KBM-7 (cell line): ENCODE results near the gene BRSK1.

Source experiments
- DNase-seq: peaks from one replicate; pipeline ENCODE4 v3.0.0-alpha.2; 2015
- in situ Hi-C: fragments of 300-500 bp; cut with MboI; formaldehyde crosslinking; loops from 2 replicates; pipeline ENCODE4 v1.14.3; 2020; ENCODE audit warnings: low sequenced_read_pairs, low pct_unique_long_range_greater_than_20kb, mixed read lengths

Gene BRSK1

GRCh38 chr19:55252760-55253663, 30.8 kb upstream of the BRSK1 start:
- no peak for DNase-seq
- in situ Hi-C loops, result no loop called here

- in situ Hi-C loops, result no loop called here
- peak; percentile 98 for DNase-seq
These were observed 29.8 kb upstream of the BRSK1 start for GRCh38 chr19:55253842-55254624.

- in situ Hi-C loops, result no loop called here
These were observed 29.2 kb upstream of the BRSK1 start for GRCh38 chr19:55254625-55254977.

GRCh38 chr19:55255618-55256423, 28.0 kb upstream of the BRSK1 start:
- in situ Hi-C loops, result no loop called here
- DNase-seq, result peak; percentile 77

More at GRCh38 chr19:55254625-55254977, 29.2 kb upstream of the BRSK1 start:
- DNase-seq, result no peak

GRCh38 chr19:55256562-55257460, 27.0 kb upstream of the BRSK1 start:
- in situ Hi-C loops, result no loop called here
- DNase-seq, result no peak

- peak; percentile 64 for DNase-seq
- in situ Hi-C loops, result no loop called here
These were observed 26.1 kb upstream of the BRSK1 start for GRCh38 chr19:55257461-55258420.

- in situ Hi-C loops, result no loop called here
- DNase-seq, result no peak
These were observed 25.3 kb upstream of the BRSK1 start for GRCh38 chr19:55258476-55258827.

GRCh38 chr19:55258828-55259539, 24.8 kb upstream of the BRSK1 start, which contains the start of gene PPP6R1:
Gene PPP6R1, minus strand, starts transcription at chr19:55259017. Its CDS starts 11,914 bp downstream, at chr19:55247103.
- in situ Hi-C loops, result no loop called here
- DNase-seq, result peak; percentile 100

GRCh38 chr19:55259540-55260210, 24.1 kb upstream of the BRSK1 start:
- in situ Hi-C loops, result no loop called here
- DNase-seq, result no peak

- in situ Hi-C loops, result no loop called here
- DNase-seq, result no peak
These were observed 22.1 kb upstream of the BRSK1 start for GRCh38 chr19:55261671-55262126.

GRCh38 chr19:55262359-55262758, 21.4 kb upstream of the BRSK1 start:
- in situ Hi-C loops, result no loop called here
- DNase-seq, result no peak

- DNase-seq, result no peak
- in situ Hi-C loops, result no loop called here
These were observed 19.3 kb upstream of the BRSK1 start for GRCh38 chr19:55264531-55264930.

GRCh38 chr19:55265173-55265572, 18.6 kb upstream of the BRSK1 start:
- DNase-seq, result no peak

GRCh38 chr19:55265723-55266386, 17.9 kb upstream of the BRSK1 start:
- DNase-seq, result no peak
- in situ Hi-C loops, result no loop called here

More at GRCh38 chr19:55265173-55265572, 18.6 kb upstream of the BRSK1 start:
- in situ Hi-C loops, result no loop called here

GRCh38 chr19:55266404-55266803, 17.4 kb upstream of the BRSK1 start:
- in situ Hi-C loops, result no loop called here

GRCh38 chr19:55266840-55267239, 17.0 kb upstream of the BRSK1 start:
- in situ Hi-C loops, result no loop called here
- no peak for DNase-seq

More at GRCh38 chr19:55266404-55266803, 17.4 kb upstream of the BRSK1 start:
- DNase-seq, result no peak
